ENCODE measurements around the gene KLHL3.

KLHL3 gene

DNA sequence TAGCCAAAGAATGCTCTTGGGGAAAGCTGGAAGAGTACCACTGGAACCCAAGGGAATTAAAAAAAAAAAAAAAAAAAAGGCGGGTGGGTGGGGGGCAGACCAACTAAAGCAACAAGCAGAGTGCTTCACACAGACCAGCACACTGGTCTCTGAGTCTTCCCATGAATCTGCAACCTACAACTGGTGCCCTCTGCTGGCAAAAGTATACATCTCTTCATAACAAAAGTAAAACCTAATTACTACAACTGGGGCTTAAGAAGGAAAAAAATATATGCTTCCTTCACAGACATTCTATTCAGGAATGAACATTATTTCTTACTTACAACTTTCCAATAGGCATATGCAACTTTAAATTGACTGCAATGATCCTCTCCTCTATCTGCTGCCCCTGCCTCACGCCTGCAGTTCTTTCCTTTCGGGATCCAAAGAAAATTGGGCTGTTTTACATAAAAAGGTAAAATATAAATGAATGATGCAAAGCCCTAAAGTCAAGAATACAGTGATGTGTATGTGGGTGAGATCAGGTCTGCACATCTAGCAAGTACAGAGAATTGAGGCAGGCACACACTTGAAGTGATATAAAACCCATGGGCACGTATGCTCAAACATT is 7.2 kb upstream of the KLHL3 start:
- DNase-seq (ENCODE audit: low read depth) = peak; percentile 55

DNA sequence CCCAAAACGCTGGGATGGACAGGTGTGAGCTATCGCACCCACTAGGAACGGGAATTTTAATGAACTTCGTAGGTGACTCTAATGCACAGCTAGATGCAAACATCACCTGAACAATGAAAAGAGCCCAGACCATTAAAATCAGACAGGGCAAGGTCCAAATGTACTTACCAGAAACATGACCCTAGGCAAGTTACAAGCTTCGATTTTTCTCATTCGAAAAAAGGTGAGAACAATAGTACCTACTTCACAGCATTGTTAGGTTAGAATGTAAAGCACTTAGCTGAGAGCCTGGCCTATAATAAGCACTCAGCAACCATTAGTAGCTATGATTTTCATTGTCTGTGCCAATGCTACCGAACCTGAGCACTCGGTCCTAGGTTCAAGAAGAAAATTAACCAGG is 5.8 kb upstream of the KLHL3 start:
- no peak for DNase-seq (ENCODE audit: low read depth)

DNA sequence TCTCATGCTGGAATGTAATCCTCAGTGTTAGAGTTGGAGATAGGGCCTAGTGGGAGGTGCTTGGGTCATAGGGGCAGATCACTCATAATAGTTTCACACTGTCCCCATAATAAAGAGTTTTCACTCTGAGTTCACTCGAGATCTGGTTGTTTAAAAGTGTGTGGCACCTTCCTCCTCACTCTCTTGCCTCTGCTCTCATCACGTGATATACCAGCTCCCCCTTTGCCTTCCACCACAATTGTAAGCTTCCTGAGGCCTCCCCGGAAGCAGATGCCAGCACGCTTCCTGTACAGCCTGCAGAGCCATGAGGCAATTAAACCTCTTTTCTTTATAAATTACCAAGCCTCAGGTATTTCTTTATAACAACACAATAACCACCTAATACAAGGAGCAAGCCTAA is 3.8 kb upstream of the KLHL3 start:
- no peak for DNase-seq (ENCODE audit: low read depth)

DNA sequence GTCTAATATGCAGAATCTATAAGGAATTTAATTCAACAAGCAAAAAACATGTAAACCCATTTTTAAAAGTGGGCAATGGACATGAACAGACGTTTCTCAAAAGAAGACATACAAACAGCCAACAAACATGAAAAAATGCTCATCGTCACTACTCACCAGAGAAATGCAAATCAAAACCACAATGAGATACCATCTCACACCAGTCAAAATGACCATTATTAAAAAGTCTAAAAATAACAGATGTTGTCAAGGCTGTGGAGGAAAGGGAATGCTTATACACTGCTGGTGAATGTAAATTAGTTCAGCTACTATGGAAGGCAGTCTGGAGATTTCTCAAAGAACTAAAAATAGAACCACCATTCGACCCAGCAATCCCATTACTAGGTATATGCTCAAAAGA is 3.1 kb upstream of the KLHL3 start:
- no peak for DNase-seq (ENCODE audit: low read depth)

DNA sequence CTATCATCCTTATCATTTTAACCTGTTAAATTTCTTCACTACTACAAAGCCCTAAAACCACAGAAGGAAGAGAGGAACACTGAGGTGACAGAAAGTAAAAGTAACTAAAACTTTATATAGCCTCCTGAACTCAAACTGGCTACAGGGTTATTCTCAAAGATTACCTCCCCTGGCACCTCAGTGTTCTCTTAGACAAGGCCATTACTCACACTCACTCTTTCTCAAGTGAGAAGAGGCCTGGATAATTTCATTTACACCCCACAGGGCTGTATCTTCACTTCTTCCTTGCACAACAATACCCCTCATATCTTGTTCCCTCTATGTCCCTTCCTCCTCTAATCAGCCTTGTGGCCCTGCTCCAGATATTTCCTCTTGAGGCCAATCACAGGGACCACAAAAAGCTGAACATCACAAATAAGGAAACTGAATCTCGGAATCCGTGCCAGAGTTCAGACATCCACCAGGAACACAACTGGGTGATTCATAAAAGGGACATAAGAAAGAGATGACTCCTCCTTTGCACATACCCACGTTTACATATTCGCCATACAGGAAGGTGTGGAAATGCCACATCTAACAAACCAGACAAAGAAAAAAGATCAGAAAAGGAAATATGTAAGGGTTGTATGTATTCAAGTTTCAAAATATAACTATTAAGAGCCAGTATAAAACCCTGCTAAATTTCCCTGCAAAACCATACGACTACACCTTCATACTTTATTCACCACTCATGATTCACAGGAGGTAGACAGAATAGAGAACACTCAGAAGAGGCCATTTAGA is 1.7 kb upstream of the KLHL3 start:
- peak; percentile 40 for DNase-seq (ENCODE audit: low read depth)

DNA sequence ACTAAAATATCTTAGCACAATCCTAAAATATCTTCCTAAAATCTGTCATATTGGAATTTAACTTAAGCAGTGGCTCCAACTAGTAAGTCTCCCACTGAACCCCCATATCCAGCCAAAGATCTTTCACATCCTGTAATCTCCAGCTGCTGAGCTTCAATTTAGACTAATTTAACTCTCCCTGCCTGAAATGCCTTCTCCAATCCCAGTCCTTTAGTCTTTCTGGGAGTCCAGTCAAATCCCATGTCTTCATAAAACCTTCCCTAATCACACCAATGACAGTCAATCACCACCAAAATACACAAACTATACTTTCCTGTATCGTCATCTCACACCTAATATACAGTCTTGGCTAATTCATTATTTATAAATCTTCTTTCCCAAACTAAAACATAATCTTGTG is 607 bp upstream of the KLHL3 start:
- DNase-seq (ENCODE audit: low read depth) = no peak

DNA sequence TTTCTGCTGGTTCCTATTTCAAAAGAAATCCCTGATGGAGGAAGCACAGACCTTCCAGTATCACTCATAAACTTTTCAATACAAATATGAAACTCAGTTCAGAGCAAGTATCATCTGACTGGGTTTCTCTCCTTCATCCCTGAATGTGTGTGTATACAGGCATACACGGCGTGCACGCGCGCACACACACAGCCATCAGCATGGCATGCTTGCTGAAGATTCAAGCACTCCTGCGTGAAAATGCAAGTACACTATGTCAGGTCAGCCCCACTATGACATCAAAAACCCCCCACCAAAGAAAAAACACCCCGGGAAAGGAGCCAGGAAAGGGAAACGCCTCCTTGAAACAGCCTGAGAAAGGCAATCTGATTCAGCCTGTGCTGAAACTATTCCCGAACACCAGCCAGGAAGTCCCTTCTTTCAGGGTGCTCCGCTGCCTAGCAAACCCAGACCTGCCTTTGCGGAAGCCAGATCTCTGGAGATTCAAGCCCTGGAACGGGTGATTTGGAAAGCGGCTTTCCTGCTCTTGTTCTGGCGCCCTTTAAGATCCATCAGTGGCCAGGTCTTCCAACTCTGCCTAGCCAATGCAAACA is 831 bp downstream of the KLHL3 start:
- no peak for DNase-seq (ENCODE audit: low read depth)

DNA sequence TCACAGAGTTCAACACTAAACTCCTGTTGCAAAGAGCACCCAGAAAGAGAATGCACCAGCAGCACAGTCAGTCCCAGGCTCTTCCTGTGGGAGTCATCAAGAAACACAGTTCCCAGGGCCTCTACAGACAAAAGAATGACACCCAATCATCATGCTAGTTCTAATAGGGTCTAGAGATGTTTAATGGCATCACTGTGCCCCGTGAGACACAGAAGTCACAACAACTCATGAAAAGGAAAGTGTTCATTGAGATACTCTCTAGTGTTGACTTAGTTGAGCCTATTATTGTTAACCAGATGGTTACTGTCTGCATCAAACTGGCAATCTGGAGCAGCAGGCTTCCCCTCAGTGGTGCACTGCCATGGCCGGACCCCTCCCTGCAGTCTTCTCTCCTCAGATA is 1.6 kb downstream of the KLHL3 start:
- DNase-seq (ENCODE audit: low read depth) = no peak

DNA sequence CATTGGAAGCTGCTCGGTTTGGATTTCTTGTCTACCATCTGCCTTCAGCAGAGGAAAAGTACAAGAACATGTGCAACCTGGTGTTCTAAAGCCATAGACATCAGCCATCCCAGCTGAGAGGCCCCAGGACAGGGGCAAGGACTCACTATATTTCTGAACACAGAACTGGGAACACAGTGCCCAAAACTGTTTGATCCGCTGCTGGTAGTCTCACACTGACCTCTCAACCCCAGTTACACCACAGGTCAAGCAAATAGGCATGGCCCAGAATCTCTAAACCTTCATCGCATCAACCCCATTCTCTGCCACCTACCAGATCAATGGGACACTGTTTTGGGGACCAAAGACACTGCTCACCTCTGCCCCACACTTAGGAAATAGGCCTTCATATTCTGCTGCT is 2.0 kb downstream of the KLHL3 start:
- no peak for DNase-seq (ENCODE audit: low read depth)

DNA sequence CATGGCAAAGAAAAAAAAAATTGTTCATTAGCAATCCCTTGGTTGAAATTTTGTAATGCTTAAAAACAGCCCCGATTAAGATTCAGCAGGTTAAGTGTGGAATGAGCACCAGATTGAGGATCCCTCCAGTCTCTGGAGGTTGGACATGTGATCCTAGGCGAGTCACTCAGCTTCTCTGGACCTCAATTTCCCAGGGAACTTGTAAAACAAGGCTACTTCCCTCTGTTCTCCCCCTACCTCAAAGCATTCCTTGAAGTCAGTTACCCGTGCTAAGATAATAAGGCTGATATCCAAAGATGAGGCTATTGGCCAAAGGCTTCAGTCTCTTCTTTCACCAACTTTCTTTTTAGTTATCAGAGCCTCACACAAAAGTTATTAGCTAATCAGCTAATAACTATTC is 2.9 kb downstream of the KLHL3 start:
- DNase-seq (ENCODE audit: low read depth) = no peak

DNA sequence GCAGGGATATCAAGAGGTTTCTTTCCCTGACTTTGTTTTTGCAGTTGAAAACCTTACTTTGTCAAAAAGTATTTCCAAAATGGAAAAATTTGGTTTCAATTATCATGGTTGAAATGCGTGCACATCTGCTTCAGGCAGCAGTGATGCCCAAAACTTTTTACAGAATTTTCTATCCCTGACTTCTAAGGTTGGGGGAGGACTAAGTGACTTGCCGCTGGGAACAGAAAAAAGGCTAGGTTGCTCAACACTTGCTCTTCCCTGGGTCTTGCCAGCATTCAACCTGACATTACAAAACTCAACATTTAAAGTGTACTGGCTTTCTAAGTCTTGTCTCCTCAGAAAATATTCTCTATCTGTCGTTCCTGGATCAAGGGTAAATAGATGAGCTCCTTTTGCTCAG is 4.7 kb downstream of the KLHL3 start:
- DNase-seq (ENCODE audit: low read depth) = no peak

DNA sequence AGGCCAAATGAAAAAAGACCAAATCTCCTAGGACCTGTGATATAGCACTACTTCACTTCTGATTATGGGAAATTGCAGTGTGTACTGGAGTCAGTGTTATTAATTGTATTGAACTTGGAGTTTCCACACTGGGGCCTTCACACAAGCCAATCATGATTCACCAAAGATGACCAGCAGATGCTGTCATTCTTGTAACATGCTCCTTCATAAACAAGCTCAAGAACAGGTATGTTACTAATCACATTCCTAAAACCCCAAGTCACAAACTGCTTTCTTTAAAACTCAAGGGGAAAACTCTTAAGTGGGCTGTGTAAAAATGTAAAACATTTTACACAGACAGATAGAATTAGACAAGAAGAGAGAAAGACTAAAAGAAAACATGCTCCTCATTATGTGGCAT is 5.6 kb downstream of the KLHL3 start:
- no peak for DNase-seq (ENCODE audit: low read depth)

DNA sequence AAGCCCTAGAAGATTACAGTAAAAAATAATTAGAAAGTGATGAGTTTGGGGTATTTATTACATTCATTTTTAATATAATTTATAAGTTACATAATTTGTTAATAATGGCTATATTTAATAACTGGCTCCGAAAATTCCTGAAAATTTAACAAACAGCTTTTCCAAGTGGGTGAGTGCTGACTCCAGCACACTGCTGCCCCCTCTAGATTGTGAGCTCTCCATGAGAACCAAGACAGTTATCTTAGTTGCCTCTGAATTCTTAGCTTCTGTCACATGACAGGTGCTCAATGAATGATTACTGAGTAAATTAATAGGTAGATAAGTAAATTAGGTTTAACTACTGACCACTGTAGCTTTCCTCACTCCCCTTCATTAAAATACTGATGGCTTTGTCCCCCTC is 7.8 kb downstream of the KLHL3 start:
- DNase-seq (ENCODE audit: low read depth) = no peak

DNA sequence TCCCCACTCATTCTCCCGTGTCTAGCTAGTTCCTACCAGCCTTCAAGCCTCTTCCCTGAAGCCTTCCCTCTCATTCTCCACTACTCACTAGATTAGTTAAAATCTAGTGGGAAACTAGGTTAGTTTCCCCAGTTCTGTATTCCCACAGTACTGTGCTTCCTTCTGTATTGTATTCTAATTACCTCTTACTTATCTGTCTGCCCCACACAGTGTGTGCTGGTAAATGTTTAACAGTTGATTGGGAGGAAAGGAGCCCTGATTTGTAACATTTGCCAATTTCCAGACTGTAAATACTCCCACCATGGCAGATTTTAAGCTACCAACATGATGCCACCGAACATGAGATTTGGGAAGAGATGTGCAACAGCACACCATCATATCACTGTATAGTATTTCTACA is 8.3 kb downstream of the KLHL3 start:
- DNase-seq (ENCODE audit: low read depth) = no peak

DNA sequence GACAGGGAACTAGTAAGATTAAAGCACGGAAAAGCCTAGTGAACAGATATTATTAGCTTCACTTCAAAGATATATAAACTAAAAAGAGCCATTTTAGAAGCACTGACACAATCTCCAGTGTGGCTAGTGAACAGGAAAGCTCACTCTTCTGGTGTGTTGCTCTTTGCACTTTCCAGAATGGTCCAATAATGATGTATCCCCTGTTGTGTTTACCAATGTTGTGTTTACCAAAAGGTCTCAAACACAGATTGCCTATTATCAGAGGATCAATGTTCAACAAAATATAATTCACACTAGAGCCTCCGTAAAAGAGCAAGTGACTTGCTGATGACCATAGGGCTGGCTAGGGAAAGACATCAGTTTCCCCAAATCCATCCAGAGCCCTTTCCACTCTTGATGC is 11.6 kb downstream of the KLHL3 start:
- no peak for DNase-seq (ENCODE audit: low read depth)

DNA sequence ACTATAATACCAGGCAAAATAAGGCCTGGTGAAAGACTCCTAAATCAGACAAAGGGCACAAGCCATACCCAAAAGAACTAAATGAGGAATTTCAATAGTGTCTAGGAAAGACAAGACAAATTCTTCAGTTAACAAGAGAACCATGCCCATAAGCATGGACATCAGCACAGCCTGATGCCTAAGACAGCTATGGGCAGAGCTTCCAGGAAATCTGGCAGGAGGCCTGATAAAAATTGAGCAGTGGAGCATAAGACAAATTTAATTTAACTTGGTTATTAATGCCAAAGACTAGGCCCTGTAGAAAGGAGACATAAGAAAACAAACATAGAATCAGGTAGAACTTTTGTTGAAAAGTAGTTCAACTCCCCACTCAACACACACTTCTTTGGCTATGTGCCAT is 17.3 kb downstream of the KLHL3 start:
- DNase-seq (ENCODE audit: low read depth) = no peak

DNA sequence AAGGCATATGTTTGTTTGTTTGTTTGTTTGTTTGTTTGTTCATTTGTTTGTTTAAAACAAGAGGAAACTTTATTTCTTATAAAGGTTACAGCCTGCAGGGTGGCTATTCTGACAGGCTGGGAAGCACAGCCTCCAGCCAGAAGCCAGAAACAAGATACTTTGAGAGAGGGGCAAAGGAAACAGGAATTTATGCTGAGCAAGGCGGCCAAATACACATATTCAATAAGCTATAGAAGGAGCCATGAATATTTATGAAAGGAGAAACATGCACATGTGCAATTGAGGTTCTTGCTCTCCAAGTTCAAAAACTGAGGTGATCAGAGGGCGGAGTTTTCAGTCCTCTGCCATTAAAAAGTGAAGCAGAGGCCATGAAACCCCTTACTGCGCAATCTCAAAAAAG is 19.6 kb downstream of the KLHL3 start:
- no peak for DNase-seq (ENCODE audit: low read depth)

DNA sequence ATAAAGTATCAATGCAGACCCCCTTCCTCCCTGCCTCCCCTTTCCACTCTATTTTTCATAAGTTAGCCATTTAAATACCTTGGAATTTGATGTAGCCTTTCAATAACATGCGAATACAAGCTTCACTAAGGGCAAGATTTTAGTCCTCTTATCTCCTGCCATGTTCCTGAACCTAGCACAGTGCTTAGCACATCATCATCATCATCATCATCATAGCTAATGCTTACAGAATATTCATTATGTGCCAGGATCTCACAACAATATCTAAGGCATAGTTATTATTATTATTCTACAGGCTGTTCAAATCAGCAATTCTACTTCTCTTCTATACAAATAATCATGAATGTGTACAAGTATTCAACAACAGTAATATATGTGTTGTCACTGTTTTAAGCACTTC is 20.4 kb downstream of the KLHL3 start:
- no peak for DNase-seq (ENCODE audit: low read depth)

DNA sequence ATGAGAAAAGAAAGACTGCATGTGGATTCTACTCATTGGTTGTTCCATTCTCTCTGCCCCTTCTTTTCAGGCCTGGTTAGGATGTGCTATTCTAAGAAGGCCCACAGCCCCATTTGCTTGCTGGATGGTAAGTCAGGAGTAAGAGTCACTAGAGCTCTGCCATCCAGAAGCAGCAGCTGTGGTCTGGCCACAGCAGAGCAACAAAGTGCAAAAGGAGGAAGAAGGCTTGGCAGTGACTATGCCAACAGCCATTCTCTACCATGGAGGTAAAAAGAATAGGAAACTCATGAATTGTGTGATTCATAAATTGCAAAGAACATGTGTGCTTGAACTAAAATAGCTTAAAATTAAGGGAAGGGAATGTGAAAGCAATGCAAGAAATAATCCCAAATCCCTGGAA is 20.9 kb downstream of the KLHL3 start:
- DNase-seq (ENCODE audit: low read depth) = no peak

DNA sequence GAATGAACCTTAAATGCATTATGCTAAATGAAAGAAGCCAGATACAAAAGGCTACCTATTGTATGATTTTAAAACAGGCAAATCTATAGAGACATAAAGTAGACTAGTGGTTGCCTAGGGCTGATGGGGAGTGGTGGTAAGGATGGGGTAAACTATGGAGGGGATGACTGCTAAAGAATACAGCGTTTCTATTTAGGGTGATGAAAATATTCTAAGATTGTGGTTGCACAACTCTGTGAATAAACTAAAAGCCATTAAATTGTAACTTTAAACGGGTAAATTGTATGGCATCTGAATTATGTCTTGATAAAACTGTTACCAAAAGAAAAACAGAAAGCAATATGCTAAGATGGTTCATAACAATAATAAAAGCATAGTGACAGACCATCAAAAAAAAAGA is 21.4 kb downstream of the KLHL3 start:
- DNase-seq (ENCODE audit: low read depth) = no peak

DNA sequence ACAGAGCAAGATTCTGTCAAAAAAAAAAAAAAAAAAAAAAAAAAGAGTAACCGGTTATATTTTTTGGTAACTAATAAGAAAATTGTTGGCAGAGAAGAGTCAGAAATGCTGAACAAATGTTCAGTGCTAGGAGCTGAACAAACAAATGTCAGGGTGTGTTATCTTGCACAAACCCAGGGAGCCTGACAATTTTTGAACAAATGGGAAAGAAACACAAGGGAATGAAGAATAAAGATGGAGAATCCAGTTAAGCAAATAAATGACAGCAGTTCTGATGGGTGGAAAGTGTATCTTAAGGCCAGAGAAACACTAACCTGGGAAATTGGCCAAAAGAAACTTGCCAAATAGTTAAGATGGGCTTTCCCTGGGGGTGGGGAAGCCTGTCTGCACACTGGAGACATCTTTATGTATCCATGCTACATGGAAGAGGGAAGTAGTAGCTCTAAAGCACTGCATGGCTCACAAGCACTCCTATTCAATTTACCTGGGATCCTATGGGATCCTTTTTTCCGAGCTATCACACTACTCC is 23.7 kb downstream of the KLHL3 start:
- no peak for DNase-seq (ENCODE audit: low read depth)

DNA sequence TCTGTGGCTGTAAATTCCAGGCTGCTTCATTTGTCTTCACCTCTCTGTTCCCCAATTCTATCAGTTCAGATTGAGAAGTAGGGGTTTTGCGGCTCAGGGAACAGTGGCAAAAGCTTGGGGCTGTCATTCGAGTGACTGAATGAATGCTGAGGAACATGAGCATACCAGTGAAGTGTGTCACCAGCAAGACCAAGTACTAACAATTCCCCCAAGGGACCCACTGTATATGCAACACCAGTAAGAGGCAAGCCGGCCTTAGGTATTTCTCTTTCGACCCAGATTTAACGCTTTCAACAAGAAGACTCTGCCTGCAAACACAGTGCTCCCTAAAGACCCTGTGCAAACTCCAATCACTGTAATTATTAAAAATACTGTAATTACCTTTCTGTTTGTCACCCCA is 25.8 kb downstream of the KLHL3 start:
- no peak for DNase-seq (ENCODE audit: low read depth)

DNA sequence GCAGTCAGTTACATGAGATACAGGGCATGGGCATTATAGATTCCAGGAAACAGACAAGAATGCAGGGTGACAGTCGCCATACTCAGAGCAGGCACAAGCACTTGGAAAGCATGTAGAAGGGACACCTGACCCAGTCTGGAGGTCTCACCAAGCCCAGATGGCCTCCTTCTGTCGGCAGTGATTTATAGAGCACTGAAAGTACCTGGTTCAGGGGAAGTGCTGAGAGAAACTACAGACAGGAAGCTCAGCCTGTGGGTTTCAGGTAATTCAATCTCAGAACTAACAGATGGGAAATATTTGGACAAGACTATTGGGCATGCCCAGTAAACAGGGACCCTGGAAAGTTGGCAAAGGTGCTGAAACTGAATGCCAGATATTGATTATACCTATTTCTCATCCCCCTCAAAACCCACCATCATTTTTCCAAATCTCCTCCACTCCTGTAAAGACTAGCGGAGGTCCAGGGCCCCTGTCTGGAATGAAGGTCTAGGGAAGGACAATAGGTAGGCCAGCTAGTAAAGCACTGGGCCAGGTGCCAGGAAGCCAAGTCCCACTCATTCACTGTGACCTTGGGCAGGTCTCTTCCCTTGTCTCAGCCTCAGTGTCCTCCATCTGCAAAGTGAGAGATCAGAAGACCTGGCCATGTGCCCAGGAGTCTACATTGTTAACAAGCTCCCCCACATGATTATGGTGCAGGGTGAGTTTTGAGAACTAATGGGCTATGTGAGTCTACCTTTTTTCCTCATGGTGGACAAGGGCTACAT is 26.9 kb downstream of the KLHL3 start:
- no peak for DNase-seq (ENCODE audit: low read depth)
